Neural crest cell (in vitro differentiated cells): ENCODE results near the gene AKT2. TPM values are rescaled to one million over a fixed set of nuclear protein-coding genes. Genes with fewer than 3 reads are reported as not detected.

Source experiments
- DNase-seq: peaks from one replicate; pipeline ENCODE4 v3.0.0; 2021; ENCODE audit warnings: low read depth, mixed read lengths, low spot score
- H3K27ac Mint-ChIP-seq: one replicate; pipeline ENCODE4 v1.8.0; 2021; ENCODE audit warnings: mild to moderate bottlenecking, mixed read lengths; ENCODE audit not compliant: unreplicated experiment
- H3K27me3 Mint-ChIP-seq: 2 replicates; pipeline ENCODE4 v1.8.0; 2021; ENCODE audit warnings: low read depth, mild to moderate bottlenecking, mixed read lengths
- H3K36me3 Mint-ChIP-seq: 2 replicates; pipeline ENCODE4 v1.8.0; 2021; ENCODE audit warnings: low read depth, mild to moderate bottlenecking, mixed read lengths
- H3K4me1 Mint-ChIP-seq: 2 replicates; pipeline ENCODE4 v1.8.0; 2021; ENCODE audit warnings: mixed read lengths
- H3K4me3 Mint-ChIP-seq: one replicate; pipeline ENCODE4 v1.8.0; 2021; ENCODE audit warnings: mild to moderate bottlenecking, mixed read lengths
- H3K9me3 Mint-ChIP-seq: 2 replicates; pipeline ENCODE4 v1.8.0; 2021; ENCODE audit warnings: mixed read lengths
- total RNA-seq: library from RNA; stranded (reverse); gene quantifications from 2 replicates; pipeline ENCODE4 v1.2.1, GENCODE V29; 2021
- TF ChIP-seq, protein P1 (sequence below): fragments of 200-600 bp; sonication (generic); conservative IDR thresholded peaks from 2 replicates; pipeline ENCODE4 v1.5.0; 2021; ENCODE audit warnings: antibody characterized with exemption, mild to moderate bottlenecking

Gene AKT2
- total RNA-seq, 1 donor from 2014 or later: 147 TPM

DNA sequence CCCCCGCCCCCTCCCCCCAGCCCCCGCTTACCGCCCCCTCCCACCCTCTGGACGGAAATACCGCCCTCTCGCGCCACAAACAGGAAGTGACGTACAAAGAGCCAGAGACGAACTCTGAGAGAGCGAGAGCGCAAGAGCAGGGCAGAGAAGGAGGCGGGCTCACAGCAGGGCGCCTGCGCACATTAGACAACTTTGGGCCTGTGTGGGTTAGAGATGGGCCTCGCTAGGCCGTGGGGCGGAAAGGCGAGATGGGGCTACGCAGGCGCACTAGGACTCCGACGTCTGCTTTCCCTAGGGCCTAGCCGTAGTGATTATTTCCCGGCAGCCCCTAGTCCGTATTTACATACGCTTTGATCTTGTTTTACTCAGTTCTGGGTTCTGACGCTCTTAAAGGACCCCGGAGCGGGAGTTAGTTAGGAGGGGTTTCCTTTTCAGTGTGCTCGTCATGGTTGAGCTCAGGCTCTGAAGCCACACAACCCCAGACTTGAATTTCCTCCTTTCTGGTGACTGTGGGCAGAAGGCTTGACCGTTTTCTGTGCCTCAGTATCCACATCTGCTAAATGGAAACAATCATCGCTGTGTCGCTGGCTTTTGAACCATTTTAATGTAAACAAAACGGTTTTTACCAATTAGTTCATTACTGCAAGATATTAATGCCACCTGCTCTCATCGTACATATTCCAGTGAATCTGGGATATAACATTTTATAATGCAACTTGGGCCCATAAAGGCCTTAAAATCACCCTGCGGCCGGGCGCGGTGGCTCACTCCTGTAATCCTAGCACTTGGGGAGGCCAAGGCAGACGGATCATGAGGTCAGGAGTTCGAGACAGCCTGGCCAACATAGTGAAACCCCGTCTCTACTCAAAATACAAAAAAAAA, 449 bp upstream of the AKT2 start:
- Mint-ChIP-seq H3K27me3 (no peaks in the 10 kb centered on the region), H3K36me3 (no peaks in the 10 kb centered on the region), H3K9me3 (no peaks in the 10 kb centered on the region), H3K4me3 (peak overlapping the region; percentile 95), H3K4me1 (peaks cover 34% of the 10 kb centered on the region), H3K27ac (peak overlapping the region; percentile 99)
- TF ChIP-seq, protein P1, sequence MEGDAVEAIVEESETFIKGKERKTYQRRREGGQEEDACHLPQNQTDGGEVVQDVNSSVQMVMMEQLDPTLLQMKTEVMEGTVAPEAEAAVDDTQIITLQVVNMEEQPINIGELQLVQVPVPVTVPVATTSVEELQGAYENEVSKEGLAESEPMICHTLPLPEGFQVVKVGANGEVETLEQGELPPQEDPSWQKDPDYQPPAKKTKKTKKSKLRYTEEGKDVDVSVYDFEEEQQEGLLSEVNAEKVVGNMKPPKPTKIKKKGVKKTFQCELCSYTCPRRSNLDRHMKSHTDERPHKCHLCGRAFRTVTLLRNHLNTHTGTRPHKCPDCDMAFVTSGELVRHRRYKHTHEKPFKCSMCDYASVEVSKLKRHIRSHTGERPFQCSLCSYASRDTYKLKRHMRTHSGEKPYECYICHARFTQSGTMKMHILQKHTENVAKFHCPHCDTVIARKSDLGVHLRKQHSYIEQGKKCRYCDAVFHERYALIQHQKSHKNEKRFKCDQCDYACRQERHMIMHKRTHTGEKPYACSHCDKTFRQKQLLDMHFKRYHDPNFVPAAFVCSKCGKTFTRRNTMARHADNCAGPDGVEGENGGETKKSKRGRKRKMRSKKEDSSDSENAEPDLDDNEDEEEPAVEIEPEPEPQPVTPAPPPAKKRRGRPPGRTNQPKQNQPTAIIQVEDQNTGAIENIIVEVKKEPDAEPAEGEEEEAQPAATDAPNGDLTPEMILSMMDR: no peak
- peak; percentile 94 for DNase-seq

DNA sequence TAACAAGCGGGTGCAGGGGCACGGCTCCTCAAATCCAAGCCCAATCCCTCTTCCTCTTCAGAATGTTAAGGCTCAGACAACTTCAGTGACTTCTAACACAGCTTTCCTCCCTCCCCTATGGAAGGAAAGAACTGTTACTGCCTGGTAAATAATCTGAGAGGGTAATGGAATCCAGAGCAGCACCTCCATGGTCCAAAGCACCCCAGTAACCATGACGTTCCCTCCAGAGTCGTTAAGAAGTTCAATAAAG, 969 bp downstream of the AKT2 start:
- H3K4me3 Mint-ChIP-seq: peak overlapping the region; percentile 95
- no peak for DNase-seq
- peak overlapping the region; percentile 86 for H3K27ac Mint-ChIP-seq
- no peaks in the 10 kb centered on the region for H3K36me3 Mint-ChIP-seq
- no peaks in the 10 kb centered on the region for H3K27me3 Mint-ChIP-seq
- no peaks in the 10 kb centered on the region for H3K9me3 Mint-ChIP-seq
- TF ChIP-seq, protein P1: no peak
- H3K4me1 Mint-ChIP-seq: peaks cover 40% of the 10 kb centered on the region

DNA sequence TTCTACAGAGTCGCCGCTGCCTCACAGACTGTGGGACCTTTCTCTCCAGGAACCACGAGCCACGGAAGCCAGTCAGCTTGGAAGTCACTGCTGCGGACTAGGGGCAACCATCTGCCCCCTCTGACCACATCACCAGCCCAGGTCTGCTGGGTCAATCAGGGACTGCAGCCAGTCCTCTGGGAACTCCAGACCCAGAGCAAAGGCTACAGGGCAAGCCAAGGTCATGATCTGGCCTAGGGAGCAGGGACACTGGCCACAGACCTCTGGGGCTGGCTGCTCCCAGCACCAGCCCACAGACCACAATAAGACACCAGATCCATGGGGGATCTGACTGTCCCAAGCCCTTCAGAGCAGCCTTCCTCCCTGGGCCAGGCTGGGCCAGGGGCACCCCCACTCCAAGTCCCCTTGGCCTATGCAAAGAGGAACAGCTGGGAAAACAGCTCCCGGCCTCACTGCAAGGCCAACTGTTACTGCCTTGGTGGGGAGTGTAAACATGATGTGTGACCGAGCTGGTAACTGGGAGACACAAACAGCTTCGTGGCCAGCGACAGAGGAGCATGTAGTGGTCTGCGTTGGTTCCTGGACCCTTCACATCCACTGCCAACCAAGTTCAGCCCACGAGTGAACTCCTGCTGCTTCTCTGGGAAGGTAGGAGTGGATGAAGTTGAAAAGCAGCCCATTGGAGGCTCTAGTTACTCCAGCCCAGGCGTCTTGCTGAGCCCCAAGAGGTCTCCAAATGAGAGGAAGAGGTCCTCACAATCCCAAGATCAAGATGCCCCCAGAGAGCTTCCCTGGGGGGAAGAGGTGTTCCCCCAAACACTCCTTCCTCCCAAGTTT, 1.5 kb downstream of the AKT2 start:
- Mint-ChIP-seq H3K9me3 (no peaks in the 10 kb centered on the region), H3K4me1 (peaks cover 40% of the 10 kb centered on the region), H3K27ac (peak overlapping the region; percentile 35), H3K27me3 (no peaks in the 10 kb centered on the region), H3K4me3 (peak overlapping the region; percentile 95), H3K36me3 (no peaks in the 10 kb centered on the region)
- TF ChIP-seq, protein P1: no peak
- no peak for DNase-seq

DNA sequence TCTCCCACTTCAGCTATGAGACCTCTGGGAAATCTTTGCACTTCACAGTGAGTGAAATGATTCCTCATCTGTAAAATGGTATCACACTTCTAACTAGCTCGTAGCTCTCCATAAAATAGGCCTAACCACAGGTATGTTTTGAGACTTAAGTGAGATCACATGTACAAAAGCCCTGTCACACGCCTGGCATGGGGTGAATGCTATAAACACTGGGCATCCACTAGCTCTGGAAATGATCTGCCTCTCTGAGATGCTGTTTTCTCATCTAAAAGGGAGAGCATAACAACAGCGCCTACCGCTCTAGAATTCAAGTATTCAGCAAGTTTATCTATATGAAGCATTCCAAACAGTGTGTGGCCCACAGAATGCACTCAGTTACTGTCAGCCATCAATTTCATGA, 2.2 kb downstream of the AKT2 start:
- H3K27me3 Mint-ChIP-seq: no peaks in the 10 kb centered on the region
- peak overlapping the region; percentile 95 for H3K4me3 Mint-ChIP-seq
- TF ChIP-seq, protein P1: no peak
- H3K27ac Mint-ChIP-seq: no peak overlapping the region
- no peaks in the 10 kb centered on the region for H3K9me3 Mint-ChIP-seq
- peaks cover 44% of the 10 kb centered on the region for H3K4me1 Mint-ChIP-seq
- no peaks in the 10 kb centered on the region for H3K36me3 Mint-ChIP-seq
- no peak for DNase-seq

DNA sequence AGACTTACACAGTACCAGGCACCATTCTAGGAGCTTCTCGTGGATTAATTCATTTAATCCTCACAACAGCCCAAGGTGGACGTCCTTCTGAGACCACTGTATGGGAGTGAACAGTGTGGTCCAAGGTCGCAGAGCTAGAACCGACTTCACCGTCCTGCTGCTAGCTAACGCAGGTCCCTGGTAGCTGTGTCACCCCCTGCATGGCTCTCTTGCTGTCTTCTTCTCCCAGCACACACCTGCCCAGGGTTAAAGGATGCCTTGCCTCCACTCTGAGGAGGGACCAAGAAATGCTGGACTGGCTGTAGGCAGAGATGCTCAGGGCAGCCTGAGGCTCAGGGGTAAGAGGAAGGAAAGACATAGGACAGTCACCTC, 3.0 kb downstream of the AKT2 start:
- Mint-ChIP-seq H3K27ac (no peak overlapping the region), H3K36me3 (no peaks in the 10 kb centered on the region), H3K4me1 (peaks cover 51% of the 10 kb centered on the region), H3K27me3 (no peaks in the 10 kb centered on the region), H3K9me3 (no peaks in the 10 kb centered on the region), H3K4me3 (peak overlapping the region; percentile 95)
- TF ChIP-seq, protein P1: no peak
- DNase-seq: no peak
